Left colon (tissue), 2 donors: ENCODE measurements around the gene OPALIN. TPM values are rescaled to one million over a fixed set of nuclear protein-coding genes. Genes with fewer than 3 reads are reported as not detected.

Experiments
- ATAC-seq: fragments of 200-7000 bp; cut with Tn5 transposase; one replicate; pipeline ENCODE4 v1.9.1; 2020; ENCODE audit warnings: mild to moderate bottlenecking, moderate library complexity
- DNase-seq, 2 donors: peaks; one replicate each; pipeline ENCODE4 v3.0.0-alpha.2; 2020
- intact Hi-C, 2 donors: fragments of 100-400 bp; cut with DNase I in 1 of 2; cut with micrococcal nuclease in 1 of 2; formaldehyde crosslinking; loops; one replicate each; pipeline versions ENCODE4 v1.11.2 to v1.14.0; 2022; cut with DNase I, micrococcal nuclease
- total RNA-seq, 2 donors: library from RNA; stranded (reverse); fragmentation: NEBNext Ultra II Directional; extraction: Animal tissue kit (Norgen Biotek cat#: 25700); gene quantifications; one replicate each; pipeline ENCODE4 v1.2.1, GENCODE V29; 2021
- donor health status: DM: no; HTN: no; CAD: no.
- donor health status: DM: yes; HTN: yes; CAD: no.

Gene OPALIN
- total RNA-seq, 2 donors from 2014 or later, result not detected

DNA sequence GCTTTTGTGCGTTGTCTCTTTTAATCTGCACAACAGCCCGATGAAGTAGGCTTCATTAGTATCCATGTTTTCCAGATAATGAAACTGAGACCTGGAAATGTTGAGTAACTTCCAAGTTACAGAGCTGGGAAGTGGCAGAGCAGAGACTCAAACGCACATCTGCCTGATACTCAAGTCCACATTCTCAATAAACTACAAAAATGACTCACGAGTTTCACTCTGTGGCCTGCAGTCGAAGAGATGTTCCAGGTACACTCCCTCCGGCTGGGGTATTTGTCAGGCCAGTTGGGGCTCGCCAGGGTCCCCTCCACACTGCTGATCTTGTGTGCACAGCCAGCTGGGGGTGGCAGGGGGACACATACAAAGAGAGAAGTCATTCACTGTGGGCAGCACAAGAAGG is 17.7 kb upstream of the OPALIN start:
- intact Hi-C loops, result loop anchor here in 1 of 2 donors (10.0 kb wide), 1 partner anchor 458 kb away; the partner anchor contains the start of gene LCOR
- no peak for ATAC-seq
- DNase-seq, result no peak

DNA sequence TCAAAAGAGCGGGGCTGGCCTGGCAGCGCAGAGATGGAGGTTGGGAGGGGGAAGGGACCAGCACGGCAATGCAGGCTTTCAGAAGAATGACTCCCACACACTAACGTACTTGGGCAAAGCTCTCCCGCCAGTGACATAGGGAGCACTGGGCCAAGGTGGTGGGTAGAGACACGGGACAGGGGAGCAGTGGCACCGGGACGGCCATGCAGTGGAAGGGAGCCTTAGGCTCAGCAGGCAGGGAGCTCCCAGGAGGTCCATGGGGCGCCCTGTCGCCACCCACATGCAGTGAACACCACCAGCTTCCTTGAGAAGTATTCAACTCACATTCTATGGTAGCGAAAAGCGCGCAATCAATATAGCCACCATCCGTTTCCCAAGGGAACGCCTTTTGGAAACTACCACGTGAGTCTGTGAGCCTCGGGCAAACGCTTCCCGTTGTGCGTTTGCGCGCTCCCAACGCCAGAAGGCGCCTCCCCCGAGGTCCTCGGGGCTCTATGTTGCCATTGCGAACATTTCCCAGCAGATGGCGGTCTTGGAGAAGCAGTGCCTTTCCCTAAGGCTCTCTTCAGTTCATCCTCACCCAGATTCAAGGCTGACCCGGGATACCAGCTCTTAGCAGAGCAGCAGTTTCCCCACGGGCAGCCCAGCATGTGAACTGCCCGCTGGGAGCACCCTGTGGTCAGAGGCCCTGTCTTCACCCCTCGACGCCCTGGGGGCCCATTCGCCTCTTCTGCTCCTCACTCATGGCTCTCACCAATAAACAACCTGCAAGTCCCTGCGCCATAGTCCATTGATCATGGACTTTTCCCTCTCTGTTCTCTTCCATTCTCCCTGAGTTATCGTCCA is 16.4 kb upstream of the OPALIN start:
- ATAC-seq, result peak; percentile 93
- peak; percentile 80 to 86 for DNase-seq
- intact Hi-C loops, result loop anchor here in 1 of 2 donors (10.0 kb wide), 1 partner anchor 460 kb away; the partner anchor contains the start of gene LCOR

DNA sequence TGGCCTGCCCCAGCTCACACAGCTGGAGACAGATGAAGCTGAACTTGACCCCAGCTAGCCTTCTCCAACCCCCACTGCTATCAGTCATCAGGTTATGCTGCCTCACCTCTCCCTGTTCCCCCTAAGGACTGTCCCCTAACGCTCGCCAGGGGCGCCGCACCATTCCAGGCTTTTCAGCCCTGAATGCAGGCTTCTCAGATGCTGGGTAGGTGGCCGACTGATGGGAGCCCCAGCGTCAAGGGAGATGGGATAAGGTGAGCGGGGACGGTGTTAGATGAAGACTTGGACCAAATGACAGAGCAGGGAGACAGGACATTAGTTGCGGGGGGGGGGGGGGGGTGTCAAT is 15.8 kb upstream of the OPALIN start:
- DNase-seq (no peak), ATAC-seq (no peak)
- intact Hi-C loops, result loop anchor here in 1 of 2 donors (10.0 kb wide), 1 partner anchor 460 kb away; the partner anchor contains the start of gene LCOR

DNA sequence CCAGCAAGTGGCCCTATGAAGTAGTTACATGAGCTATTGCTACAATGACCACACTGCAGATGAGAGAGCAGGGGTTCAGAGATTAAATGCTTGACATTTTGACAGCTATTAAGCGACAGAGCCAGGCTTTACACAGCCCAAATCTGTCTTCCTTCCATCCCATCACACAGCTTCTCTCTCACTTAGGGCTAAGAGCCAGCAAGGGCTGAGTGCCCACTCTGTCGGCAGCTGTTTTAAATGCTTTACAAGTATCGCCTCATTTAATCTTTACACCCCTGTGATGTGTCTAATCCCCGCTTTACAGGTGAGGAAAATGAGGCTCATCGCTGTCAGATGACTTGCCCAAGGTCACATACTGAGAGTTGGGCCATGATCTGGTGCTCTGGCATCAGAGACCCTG is 15.2 kb upstream of the OPALIN start:
- ATAC-seq, result no peak
- intact Hi-C loops, result loop anchor here in 1 of 2 donors (10.0 kb wide), 1 partner anchor 461 kb away; the partner anchor contains the start of gene LCOR
- DNase-seq, result no peak

DNA sequence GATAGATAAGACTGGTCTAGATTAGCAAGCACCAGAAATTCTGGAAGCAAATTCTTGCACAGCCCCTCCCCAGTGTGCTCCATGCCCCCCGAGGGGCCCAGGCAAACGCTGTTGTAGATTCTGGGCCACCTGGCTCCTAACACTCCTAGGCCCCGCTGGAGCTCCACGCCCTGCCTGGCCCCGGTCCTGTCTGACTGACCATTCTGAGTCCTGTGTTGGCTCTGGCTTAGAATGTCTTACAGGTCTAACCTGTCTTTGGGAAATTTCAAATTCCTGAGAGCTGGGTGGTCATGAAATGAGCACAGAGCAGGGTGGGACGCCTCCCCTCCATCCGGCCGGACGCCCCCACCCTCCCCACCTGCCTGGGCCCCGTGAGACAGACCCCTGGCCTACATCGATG is 12.6 kb upstream of the OPALIN start:
- ATAC-seq (no peak), DNase-seq (no peak)
- intact Hi-C loops, result loop anchor here in 1 of 2 donors (10.0 kb wide), 1 partner anchor 463 kb away; the partner anchor contains the start of gene LCOR

DNA sequence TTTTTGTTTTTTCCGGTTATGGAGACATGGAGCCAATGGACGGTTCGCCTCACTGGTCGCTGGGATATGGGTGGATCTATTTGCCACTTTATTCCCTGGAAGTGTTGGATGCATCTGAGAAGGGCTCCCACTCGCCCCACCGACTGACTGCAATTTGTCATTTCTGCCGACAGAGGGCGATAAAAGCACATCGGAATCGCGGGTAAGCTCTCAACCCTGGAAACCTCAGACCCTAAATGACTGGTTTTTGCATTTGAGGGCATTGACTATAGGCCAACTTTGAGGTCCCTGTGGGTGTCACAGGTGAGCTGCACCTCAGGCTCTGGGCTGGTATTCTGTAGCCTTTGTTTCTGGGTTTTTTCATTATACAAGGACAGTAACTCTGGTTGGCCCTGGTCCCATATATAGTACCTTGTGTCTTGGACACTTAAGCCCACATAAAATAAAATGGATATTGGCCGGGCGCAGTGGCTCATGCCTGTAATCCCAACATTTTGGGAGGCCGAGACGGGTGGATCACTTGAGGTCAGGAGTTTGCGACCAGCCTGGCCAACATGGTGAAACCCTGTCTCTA is 11.9 kb upstream of the OPALIN start:
- ATAC-seq (no peak), DNase-seq (peak in 1 of 2 donors; percentile 39)
- intact Hi-C loops, result loop anchor here in 1 of 2 donors (10.0 kb wide), 1 partner anchor 464 kb away; the partner anchor contains the start of gene LCOR

DNA sequence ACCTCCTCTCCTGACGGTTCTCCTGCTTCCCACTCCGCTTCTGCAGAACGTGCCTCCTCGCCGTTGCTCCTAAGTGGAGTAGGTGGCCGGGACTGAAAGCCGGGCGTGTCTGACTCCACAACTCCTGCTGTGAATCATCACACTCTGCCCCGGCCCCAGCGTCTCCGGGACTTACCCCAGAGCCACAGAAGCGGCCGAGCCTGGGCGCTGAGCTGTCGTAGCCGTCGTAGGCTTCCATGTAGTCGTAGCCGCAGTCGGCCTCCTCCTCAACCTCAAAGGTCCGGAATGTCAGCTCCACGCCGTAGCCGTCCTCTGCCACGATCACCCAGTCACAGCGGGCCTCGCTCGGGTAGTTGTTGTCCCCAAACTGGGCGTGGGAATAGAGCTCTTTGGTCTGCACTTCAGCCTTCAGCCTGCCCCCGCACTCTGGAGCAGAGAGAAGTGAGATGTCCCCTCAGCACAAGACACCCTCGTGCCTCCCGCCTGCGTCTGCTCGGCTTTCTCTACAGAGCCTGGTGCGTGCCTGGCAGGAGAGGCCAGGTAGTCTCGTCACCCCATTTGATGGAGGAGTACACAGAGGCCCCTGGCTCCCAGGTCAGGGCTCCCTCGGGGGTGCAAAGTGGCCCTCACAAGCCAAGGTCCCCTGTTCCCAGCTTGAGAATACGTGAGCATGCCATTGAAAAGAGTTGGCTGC is 11.2 kb upstream of the OPALIN start:
- DNase-seq (no peak), ATAC-seq (peak; percentile 26)
- intact Hi-C loops, result loop anchor here in 1 of 2 donors (10.0 kb wide), 1 partner anchor 465 kb away; the partner anchor contains the start of gene LCOR

DNA sequence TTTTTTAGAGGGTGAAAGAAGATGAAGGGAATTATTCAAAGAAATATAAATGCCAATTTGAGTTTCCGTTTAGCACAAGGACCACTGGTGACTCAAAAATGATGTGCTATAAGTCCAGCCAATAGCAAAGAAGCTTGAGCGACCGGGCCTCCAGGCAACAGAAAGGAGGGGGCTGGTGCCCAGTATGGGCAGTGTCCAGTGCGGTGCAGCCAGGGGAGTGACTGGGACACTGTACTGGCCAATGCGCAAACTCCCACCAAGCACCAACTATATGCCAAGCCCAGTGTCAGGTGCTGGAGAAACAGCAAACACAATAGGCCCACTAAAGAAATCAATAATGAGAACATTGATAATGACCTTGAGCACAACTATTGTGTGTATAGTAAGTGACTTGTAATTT is 10.2 kb upstream of the OPALIN start:
- DNase-seq, result no peak
- no peak for ATAC-seq
- intact Hi-C loops, result no loop called here

DNA sequence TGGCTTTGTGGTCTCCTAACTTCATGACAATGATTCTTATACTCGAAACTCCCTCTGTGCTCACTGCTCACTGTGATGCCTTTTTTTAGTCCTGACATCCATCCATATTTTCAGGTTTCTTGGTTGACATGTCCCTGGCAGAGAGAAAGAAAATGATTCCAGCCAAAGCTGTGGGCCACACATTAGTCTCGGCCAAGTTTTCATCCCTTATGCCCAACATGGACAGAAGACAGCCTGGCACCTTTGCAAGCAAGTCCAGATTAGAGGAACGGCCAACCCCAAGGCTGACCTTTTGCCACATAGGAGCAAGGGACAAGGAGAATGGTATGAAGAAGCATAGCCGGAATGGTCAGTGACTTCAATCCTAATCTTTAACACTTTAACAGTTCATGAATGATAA is 8.7 kb upstream of the OPALIN start:
- no peak for ATAC-seq
- intact Hi-C loops, result no loop called here
- no peak for DNase-seq

DNA sequence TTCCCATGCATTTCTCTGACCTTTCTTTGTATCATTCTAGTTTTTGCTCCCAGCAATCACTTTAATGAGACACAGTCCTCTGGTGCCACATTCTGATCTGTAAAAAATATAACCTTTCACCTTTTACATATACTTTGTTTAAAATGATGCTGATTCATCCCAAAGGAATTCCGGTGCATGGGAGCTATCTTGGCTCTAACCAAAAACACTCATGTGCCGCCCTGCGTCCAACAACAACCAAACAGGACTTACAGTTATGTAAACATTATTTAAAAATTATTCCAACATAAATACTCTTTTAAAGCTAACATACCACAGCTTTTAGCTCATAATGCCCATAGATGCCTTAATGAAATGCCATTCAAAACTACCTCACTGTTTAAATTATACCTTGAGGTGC is 7.7 kb upstream of the OPALIN start:
- no peak for ATAC-seq
- DNase-seq, result no peak
- intact Hi-C loops, result no loop called here

DNA sequence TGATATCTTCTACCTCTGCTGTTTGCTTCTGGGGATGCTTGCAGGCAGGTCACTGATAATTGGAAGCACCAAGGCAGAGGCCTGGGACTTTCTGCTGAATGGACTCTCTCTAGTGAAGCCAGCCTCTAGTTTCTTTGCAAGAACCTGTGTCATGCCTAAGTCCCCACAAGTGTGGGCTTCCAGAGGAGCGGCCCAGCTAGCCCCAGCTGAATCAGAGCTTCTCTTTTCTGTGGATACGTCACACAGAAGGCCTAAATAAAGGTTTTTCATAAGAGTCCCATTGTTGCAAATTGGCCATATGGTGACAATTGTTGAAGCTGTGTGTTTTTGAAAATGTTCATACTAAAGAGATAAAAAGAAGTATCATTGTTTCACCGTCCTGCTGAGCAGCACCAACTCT is 6.8 kb upstream of the OPALIN start:
- DNase-seq, result no peak
- intact Hi-C loops, result no loop called here
- ATAC-seq, result no peak

DNA sequence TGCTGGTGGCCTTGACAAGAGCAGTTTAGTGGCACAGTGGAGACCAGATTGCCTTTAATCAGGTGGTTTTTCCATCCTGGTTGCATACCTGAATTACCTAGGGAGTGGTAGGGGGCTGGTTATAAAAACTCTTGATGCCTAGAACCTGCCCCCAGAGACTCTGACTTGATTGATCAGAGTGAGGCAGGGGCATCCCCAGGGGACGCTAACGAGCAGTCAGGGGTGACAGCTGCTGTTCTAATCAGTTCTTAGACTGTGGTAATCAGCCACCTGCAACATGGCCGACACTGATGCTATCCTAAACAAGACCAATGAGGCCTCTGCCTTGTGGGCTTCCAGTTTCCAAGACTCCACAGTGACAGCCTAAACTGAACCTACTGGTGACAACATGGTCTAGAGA is 2.0 kb upstream of the OPALIN start:
- ATAC-seq (no peak), DNase-seq (no peak)
- intact Hi-C loops, result no loop called here

DNA sequence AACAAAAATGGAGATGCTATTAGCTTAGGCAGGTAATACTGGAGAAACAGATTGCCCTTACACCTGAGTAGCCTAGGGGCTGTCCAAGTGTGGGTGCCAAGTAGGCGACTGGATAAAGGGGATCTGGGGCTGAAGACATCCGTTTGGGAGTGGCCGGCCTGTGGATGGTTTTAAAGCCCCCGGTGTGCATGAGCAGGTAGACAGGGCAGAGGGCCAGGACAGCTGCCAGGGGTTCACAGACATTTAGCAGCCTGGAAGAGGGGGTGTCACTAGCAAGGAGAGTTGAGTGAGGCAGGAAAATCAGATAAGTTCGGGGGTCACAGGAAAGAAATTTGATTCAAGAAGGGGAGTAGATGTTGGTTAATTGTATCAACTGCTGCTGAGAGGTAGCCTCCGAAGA is 1.5 kb upstream of the OPALIN start:
- intact Hi-C loops, result no loop called here
- ATAC-seq (no peak), DNase-seq (no peak)

DNA sequence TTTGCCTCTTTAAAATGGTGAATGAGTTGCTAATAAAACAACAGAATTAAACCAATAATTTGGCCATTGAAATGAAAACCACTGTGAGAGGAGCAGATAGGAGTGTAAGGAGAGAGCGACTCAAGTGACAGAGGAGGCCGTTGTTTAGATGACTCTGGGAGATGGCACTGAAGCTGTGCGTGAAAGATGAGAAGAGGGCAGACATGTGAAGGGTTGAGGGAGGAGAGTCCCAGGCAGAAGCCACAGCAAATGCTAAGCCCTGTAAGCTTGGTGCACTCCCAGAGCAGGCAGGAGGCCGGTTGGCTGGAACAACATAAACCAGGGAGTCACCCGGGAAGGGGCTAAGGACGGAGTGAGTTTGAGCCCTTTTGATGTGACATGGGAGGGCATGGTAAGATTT is 814 bp upstream of the OPALIN start:
- intact Hi-C loops, result no loop called here
- no peak for ATAC-seq
- DNase-seq, result no peak

DNA sequence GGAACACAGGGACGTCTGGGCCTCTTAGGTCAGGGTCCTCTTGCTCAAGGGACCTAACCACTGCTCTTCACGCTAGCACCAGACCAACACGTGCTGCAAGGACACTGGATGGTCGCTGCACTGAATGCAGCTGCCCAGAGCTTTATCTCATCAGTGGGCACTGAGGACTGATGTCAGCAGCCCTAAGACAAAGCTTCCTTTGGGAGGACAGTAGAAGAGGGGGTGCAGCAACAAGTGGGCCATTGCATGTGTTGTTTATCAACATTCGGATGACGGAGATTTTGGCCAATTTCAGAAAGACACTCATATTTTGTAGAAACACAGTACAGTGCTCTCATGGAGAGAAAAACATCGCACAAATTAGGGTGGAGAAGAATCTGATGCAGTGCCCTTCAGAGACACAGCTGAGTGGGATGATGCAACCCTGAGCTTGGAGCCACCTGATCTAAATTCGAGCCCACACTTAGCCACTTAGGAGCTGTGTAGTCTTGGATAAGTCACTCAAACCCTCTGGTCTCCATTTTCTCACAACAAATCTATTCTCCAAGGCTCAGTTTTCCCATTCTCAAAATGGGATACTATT is 1.7 kb downstream of the OPALIN start:
- no peak for ATAC-seq
- intact Hi-C loops, result no loop called here
- no peak for DNase-seq

DNA sequence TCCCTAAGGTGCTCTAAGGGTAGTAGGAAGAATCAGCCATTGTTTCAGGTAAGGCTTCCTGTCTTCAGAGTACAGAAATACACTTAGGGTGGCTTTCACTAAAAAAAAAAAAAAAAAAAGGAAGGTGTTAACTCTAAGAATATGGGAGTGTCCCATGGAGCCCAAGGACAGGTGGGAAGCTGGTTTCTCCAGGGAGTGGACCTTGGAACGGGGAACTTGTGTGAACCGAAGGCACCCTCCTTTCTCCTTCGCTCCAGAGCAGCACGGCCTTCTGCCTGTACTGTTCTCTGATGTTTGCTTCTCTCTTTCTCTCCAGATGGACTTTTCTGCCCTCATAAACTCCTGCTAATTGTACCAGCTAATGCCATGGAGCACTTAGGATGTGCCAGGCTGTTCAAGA is 6.2 kb downstream of the OPALIN start:
- intact Hi-C loops, result no loop called here
- DNase-seq (peak; percentile 38 to 48), ATAC-seq (peak; percentile 100)

DNA sequence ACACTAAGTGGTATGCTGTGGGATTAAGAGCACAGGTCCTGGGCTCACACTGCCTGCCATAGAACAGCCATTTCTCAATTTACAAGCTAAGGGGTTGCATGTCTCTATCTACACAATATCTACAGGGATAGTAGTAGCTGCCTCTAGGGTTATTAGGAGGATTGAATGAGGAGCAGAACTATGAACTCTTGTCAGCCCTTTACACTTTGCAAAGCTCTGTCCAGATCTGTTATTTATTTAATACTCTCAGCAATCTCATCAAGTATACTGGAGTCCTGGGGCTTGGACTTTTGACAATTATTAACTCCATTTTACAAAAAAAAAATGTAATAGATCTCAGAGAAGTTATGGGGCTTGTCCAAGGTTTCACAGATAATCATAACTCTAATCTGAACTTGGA is 6.8 kb downstream of the OPALIN start:
- no peak for DNase-seq
- intact Hi-C loops, result no loop called here
- ATAC-seq, result no peak

DNA sequence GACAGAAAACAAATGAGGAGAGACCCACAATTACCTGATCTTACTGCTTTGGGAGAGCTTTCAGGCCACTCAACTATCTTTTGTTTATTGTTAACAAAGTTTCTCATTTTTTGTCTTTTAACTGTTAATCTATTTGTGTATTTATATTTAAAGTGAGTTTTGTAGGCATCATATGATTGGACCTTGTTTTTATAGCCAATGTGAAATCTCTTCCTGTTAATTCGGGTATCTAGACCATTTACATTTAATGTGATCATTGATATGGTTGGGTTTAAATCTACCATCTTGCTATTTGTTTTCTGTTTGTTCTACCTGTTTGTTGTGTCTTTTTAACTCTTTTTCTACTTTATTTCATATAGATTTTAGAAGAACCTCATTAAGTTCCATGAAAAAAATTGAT is 12.5 kb downstream of the OPALIN start:
- no peak for DNase-seq

DNA sequence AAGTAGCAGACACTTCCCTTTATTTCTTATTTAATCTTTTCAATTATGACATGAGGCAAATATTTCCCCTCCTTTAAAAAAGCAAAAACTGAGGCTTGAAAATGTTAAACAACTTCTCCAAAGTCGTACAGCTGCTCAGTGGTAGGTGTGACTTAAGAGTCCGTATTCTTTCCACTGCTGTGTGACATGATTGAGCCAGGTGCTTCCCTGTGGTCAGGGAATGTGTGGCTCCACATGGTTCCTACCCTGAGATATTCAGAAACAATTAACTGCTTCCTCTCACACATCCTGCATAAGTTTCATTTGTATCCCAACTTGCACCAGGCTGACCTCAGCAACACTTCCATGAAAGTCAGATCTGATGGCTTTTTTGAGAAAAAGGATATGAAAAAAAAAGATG is 13.6 kb downstream of the OPALIN start:
- ATAC-seq, result no peak
- intact Hi-C loops, result no loop called here
- DNase-seq, result no peak

More for the DNA sequence above, 12.5 kb downstream of the OPALIN start:
- intact Hi-C loops, result no loop called here
- ATAC-seq, result no peak
